HT1080 (cell line): ENCODE data around the gene CCDC195. TPM values are rescaled to one million over a fixed set of nuclear protein-coding genes. Genes with fewer than 3 reads are reported as not detected.

Experiments
- total RNA-seq: library from RNA; depleted of rRNA; stranded (reverse); fragments of >200 nt; shearing (Covaris generic); gene quantifications from 2 replicates; pipeline ENCODE4 v1.2.3, GENCODE V29; 2014; rRNA removed

CCDC195 gene
- total RNA-seq, 1 experiment from 2014 or later: not detected

Other genes with a start within 250 kb of the CCDC195 start
- 67.6 and 77.2 TPM in 2 replicates for gene CUL3, start 131.0 kb downstream of the CCDC195 start, total RNA-seq